Esophagus muscularis mucosa (tissue), 4 donors: ENCODE results near the gene XRCC1. TPM values are rescaled to one million over a fixed set of nuclear protein-coding genes. Genes with fewer than 3 reads are reported as not detected.

Experiments
- DNase-seq: peaks from one replicate; pipeline ENCODE4 v3.0.0-alpha.2; 2017; ENCODE audit errors: extremely low spot score
- H3K27ac ChIP-seq, 4 donors: fragments of 200-600 bp; sonication (generic); replicated peaks in 1 of 4; 1 replicate in 3 of 4; 2 replicates in 1 of 4; pipeline ENCODE4 v1.5.1; 2016 to 2019; ENCODE audit warnings: mild to moderate bottlenecking in 1 of 4
- H3K27me3 ChIP-seq, 4 donors: fragments of 200-600 bp; sonication (generic); one replicate each; pipeline versions ENCODE4 v1.5.1 to v1.6.0; 2016 to 2019
- H3K36me3 ChIP-seq, 4 donors: fragments of 200-600 bp; sonication (generic); one replicate each; pipeline ENCODE4 v1.5.1; 2016 to 2019
- H3K4me1 ChIP-seq, 4 donors: fragments of 200-600 bp; sonication (generic); one replicate each; pipeline ENCODE4 v1.5.1; 2016 to 2019
- H3K4me3 ChIP-seq, 4 donors: fragments of 200-600 bp; sonication (generic); 1 replicate in 2 of 4; 2 replicates in 2 of 4; pipeline ENCODE4 v1.5.1; 2016 to 2019; ENCODE audit warnings: mild to moderate bottlenecking in 4 of 4, moderate library complexity in 1 of 4
- H3K9me3 ChIP-seq, 4 donors: fragments of 200-600 bp; sonication (generic); 1 replicate in 3 of 4; 2 replicates in 1 of 4; pipeline ENCODE4 v1.5.1; 2016 to 2019
- EP300 ChIP-seq: sonication (generic); formaldehyde crosslinking; IDR thresholded peaks from one replicate; pipeline ENCODE4 v1.6.1; 2017; ENCODE audit warnings: antibody characterized with exemption
- POLR2A ChIP-seq: fragments of 450-650 bp; IDR thresholded peaks from one replicate; pipeline ENCODE4 v1.6.1; 2017; ENCODE audit warnings: antibody characterized with exemption, moderate library complexity, mild to moderate bottlenecking, low read depth
- POLR2AphosphoS5 ChIP-seq, 2 donors: sonication (generic); formaldehyde crosslinking; IDR thresholded peaks; one replicate each; pipeline ENCODE4 v1.6.1; 2017; ENCODE audit warnings: antibody characterized with exemption in 2 of 2
- WGBS: methylation state at CpG from one replicate; pipeline ENCODE4 v1.1.5; 2018; 5-methylcytosine and 5-hydroxymethylcytosine counted together
- intact Hi-C: fragments of 100-400 bp; cut with DNase I; formaldehyde crosslinking; loops from one replicate; pipeline ENCODE4 v1.15.1; 2023
- total RNA-seq, 4 donors: library from RNA; depleted of rRNA; stranded (reverse); fragments of >200 nt; gene quantifications; one replicate each; pipeline versions ENCODE4 v1.1.0 to v1.2.1, GENCODE V29; 2016
- TF ChIP-seq, protein P1 (sequence below), 3 experiments: fragments of 200-600 bp in 2 of 3; fragments of 450-650 bp in 1 of 3; sonication (generic) in 2 of 3; IDR thresholded peaks; one replicate each; pipeline ENCODE4 v1.5.1; 2017 to 2019; ENCODE audit warnings: antibody characterized with exemption in 3 of 3, mild to moderate bottlenecking in 2 of 3, moderate library complexity in 1 of 3

Gene XRCC1
- total RNA-seq, 4 donors from 2014 or later = 21.2 to 27.2 (median 24.4) TPM

DNA sequence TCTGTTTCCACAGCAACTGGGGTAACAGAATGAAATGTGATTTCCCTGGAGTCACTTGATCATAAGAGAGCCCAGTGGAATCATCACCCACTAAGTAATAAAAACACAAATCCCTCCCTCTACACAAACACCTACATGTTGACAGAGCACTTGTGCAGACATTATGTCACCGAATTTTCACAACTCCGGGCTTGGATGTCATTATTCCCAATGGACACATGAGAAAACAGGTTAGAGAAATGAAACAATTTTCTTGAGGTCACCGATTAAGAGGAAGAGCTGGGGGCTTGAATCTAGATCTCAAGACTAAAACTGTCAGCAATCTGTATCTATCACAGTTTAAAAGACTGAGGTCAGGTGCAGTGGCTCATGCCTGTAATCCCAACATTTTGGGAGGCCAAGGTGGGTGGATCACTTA, 3.1 kb downstream of the XRCC1 start:
- no peak for TF ChIP-seq EP300
- no peak for TF ChIP-seq POLR2A
- TF ChIP-seq POLR2AphosphoS5 (IDR thresholded peaks at IDR 0.05) = no peak
- TF ChIP-seq, protein P1, sequence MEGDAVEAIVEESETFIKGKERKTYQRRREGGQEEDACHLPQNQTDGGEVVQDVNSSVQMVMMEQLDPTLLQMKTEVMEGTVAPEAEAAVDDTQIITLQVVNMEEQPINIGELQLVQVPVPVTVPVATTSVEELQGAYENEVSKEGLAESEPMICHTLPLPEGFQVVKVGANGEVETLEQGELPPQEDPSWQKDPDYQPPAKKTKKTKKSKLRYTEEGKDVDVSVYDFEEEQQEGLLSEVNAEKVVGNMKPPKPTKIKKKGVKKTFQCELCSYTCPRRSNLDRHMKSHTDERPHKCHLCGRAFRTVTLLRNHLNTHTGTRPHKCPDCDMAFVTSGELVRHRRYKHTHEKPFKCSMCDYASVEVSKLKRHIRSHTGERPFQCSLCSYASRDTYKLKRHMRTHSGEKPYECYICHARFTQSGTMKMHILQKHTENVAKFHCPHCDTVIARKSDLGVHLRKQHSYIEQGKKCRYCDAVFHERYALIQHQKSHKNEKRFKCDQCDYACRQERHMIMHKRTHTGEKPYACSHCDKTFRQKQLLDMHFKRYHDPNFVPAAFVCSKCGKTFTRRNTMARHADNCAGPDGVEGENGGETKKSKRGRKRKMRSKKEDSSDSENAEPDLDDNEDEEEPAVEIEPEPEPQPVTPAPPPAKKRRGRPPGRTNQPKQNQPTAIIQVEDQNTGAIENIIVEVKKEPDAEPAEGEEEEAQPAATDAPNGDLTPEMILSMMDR (IDR thresholded peaks at IDR 0.05) = no peak

DNA sequence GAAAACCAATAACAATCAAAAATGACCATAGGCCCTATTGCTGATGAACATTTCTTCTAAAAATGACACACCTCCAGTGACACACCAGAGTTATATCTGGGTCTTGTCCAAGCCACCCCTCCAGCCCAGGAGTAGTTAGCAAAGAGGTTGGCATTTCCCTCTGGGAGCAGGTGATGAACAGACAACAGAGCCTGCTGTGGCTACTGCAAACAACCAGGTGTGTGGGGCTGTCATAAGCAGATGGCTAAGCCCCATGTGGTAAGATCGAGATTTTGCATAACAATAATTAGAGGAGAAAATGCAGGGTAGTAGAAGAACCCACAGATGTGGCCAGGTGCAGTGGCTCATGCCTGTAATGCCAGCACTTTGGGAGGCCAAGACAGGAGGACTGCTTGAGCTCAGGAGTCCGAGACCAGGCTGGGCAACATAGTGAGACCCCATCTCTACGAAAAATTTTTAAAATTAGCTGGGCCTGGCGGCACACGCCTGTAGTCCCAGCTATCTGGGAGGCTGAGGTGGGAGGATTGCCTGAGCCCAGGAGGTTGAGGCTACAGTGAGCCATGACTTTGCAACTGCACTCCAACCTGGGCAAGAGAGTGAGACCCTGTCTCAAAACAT, 5.0 kb downstream of the XRCC1 start:
- peaks cover 9 to 24% (median 16%) of the 10 kb centered on the region in 4 donors for H3K4me1 ChIP-seq
- intact Hi-C loops = no loop called here
- H3K27me3 ChIP-seq = no peaks in the 10 kb centered on the region
- H3K36me3 ChIP-seq = peaks cover 0 to 45% (median 5%) of the 10 kb centered on the region in 4 donors
- WGBS = 86% methylated on average over 5 of the region's 5 CpGs
- no peak for DNase-seq
- H3K4me3 ChIP-seq = no peak overlapping the region
- H3K27ac ChIP-seq = no peak overlapping the region
- no peak for TF ChIP-seq POLR2AphosphoS5 (IDR thresholded peaks at IDR 0.05)
- TF ChIP-seq, protein P1 (IDR thresholded peaks at IDR 0.05) = no peak
- no peak for TF ChIP-seq EP300
- TF ChIP-seq POLR2A = no peak
- no peaks in the 10 kb centered on the region for H3K9me3 ChIP-seq

More for the DNA sequence above, 3.1 kb downstream of the XRCC1 start:
- Histone ChIP-seq H3K9me3 (no peaks in the 10 kb centered on the region), H3K4me3 (no peak overlapping the region), H3K27ac (no peak overlapping the region), H3K27me3 (no peaks in the 10 kb centered on the region), H3K4me1 (peaks cover 13 to 29% (median 23%) of the 10 kb centered on the region in 4 donors), H3K36me3 (peaks cover 0 to 45% (median 5%) of the 10 kb centered on the region in 4 donors)
- intact Hi-C loops = no loop called here
- WGBS = 90% methylated on average over 3 of the region's 3 CpGs
- DNase-seq = no peak

DNA sequence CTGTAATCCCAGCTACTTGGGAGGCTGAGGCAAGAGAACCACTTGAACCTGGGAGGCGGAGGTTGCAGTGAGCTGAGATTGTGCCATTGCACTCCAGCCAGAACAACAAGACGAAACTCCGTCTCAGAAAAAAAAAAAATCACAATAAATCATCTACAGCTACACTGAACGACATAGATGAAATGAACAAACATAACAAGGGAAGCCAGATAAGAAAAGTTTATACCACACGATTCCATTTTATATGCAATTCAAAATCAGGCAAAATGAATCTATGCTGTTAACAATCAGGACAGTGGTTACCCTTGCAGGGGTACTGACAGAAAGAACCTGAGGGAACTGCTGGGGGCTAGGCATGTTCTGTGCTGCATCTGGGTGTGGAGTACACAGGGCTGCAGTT, 5.7 kb downstream of the XRCC1 start:
- intact Hi-C loops = no loop called here
- Histone ChIP-seq H3K27ac (no peak overlapping the region), H3K9me3 (no peaks in the 10 kb centered on the region), H3K36me3 (peaks cover 0 to 45% (median 5%) of the 10 kb centered on the region in 4 donors), H3K4me3 (no peak overlapping the region), H3K4me1 (peaks cover 6 to 22% (median 13%) of the 10 kb centered on the region in 4 donors), H3K27me3 (no peaks in the 10 kb centered on the region)
- WGBS = 90% methylated on average over 5 of the region's 5 CpGs
- no peak for DNase-seq
- TF ChIP-seq POLR2A (no peak), POLR2AphosphoS5 (IDR thresholded peaks at IDR 0.05) (no peak)
- TF ChIP-seq, protein P1 (IDR thresholded peaks at IDR 0.05) = no peak

DNA sequence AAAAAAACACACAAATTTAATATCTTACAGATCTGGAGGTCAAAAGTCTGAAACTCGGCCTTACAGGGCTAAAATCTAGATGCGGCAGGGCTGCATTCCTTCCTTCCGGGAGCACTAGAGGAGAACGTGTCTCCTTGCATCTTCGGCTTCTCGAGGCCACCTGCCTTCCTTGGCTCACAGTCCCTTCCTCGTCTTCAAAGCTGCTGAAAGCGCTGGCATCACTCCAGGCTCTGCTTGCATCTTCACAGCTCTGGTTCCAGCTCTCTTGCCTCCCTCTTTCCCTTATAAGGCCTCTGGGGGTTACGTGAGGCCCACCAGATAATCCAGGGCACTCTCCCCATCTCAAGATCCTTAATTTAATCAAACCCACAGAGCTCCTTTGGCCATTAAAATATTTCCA, 10.5 kb downstream of the XRCC1 start:
- no peak for TF ChIP-seq EP300
- TF ChIP-seq, protein P1 (IDR thresholded peaks at IDR 0.05) = no peak
- no peak for TF ChIP-seq POLR2AphosphoS5 (IDR thresholded peaks at IDR 0.05)
- TF ChIP-seq POLR2A = no peak
- Histone ChIP-seq H3K27me3 (no peaks in the 10 kb centered on the region), H3K9me3 (no peaks in the 10 kb centered on the region), H3K4me1 (peaks cover 17 to 30% (median 19%) of the 10 kb centered on the region in 4 donors), H3K36me3 (peaks cover 4 to 33% (median 22%) of the 10 kb centered on the region in 4 donors), H3K27ac (no peak overlapping the region), H3K4me3 (no peak overlapping the region)
- intact Hi-C loops = no loop called here
- DNase-seq = no peak
- WGBS = 66% methylated on average over 9 of the region's 9 CpGs
